Measurements from ENCODE around the gene ZFYVE28.
A peak's percentile ranks its signal among the peaks of the same experiment; 100 is the strongest.

The ZFYVE28 gene

DNA sequence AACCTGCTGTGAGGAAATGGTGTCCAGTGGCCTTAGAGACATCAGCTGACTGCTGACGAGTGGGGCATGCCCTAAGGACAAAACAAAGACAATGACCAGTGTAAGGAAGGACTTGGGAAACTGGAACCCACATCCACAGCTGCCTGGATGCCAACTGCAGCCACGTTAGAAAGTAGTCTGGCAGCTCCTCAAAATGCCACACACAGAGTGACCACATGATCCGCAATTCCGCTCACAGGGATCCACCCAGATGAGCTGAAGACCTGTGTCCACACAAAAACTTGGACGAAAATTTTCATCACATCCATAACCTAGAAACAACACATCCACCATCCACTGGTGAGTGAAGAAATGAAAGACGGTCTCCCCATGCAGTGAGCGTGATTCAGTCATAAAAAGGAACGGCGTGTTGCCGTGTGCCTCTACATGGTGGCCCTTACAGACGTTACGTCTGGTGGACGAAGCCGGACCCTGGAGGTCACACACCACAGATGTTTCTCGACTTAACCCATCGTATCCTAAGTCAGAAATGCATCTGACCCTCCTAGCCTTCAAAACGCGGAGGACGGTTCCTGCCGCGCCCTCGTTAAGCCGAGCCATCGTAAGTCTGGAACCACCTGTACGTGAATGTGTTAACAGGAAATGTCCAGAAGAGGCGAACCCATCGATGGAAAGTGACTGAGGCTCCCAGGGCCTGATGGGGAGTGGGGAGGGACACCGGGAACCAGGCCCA, 115.9 kb downstream of the ZFYVE28 start:
- no peak for DNase-seq (ENCODE audit: low spot score)

DNA sequence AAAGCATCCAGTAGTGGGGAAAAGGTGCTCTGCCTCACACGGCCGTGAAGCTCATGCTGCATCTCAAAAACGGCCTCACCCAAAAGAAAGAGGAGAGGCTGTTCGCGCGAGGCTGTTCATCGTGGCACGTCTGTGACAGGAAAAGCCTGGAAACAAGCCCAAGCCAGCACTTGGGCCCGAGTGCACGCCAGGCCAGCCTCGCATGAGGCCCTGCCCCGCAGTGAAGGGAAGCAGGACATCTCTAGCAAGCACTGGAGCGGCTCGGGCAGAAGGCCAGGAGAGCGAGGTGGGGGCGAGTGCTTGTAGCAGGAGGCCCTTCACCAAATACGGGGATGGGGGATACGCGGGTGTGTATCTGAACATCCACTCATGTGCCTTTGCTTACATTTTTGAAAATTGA, 116.6 kb downstream of the ZFYVE28 start:
- peak; percentile 2 for DNase-seq (ENCODE audit: low spot score)

DNA sequence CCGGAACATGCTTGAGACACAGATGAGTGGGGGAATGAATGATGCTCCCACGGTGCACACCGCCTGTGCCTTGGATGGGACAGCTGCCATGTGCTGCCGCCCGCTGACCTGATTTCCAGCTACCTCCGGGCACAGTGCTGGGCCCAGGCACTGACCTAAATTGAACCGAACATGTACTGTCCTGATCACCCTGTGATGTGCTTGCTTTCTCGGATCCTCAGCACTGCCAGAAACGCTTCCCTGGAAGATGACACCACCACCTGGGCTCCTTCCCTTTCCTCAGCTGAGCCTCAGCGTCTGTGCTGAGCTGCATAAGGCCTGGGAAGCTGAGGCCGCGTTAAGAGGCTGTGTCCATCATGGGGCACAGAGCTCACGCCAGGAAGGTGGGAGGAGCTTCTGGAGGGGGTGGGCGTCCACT, 117.2 kb downstream of the ZFYVE28 start:
- peak; percentile 13 for DNase-seq (ENCODE audit: low spot score)

DNA sequence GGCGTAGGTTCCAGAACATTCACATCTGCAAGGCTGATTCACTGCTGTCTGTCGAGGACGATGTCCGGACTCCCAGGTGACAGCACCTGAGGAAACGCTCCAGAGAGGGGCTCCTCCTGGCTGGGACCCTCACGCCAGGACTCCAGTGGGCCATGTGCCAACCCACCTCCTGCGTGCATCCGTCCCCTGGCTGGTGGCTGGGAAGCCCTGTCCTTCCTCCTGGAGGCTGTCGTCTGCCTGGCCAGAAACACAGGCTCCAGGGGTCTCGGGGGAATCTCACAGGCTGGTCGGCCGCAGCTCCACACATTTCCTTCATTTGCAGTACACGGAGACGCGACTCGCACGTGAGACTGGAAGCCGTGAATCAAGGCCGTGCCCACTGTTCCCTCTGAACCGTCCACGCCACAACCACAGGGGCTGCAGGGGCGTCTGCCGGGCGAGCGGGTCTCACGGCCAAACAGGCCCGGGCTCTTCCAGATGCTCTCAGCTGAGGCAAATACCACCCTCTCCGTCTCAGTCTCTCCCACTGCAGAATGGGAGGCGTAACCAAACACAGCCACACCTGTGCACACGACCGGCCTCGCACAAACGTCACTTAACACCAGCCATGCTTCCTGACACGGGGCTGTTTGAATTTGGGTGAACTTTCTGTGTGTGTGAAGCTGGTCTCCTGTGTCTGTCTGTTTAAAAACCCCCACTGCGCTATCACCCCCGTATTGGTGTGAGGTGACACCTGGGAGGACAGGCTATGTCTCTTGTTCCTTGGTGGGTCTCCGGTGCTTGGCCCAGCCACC, 117.8 kb downstream of the ZFYVE28 start:
- DNase-seq (ENCODE audit: low spot score): peak; percentile 6

DNA sequence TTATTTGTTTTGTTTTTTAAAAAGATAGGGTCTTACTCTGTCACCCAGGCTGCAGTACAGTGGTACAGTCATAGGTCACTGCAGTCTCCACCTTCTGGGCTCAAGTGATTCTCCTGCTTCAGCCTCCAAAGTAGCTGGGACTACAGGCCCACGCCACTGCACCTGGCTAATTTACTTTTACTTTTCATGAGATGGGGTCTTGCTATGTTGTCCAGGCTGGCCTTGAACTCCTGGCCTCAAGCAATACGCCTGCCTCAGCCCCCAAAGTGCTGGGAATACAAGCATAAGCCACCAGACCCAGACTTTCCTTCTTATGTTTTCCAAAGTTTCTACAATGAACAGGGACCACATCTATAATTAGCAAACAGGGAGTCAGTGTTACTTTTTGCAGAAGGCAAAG, 118.7 kb downstream of the ZFYVE28 start:
- DNase-seq (ENCODE audit: low spot score): no peak

DNA sequence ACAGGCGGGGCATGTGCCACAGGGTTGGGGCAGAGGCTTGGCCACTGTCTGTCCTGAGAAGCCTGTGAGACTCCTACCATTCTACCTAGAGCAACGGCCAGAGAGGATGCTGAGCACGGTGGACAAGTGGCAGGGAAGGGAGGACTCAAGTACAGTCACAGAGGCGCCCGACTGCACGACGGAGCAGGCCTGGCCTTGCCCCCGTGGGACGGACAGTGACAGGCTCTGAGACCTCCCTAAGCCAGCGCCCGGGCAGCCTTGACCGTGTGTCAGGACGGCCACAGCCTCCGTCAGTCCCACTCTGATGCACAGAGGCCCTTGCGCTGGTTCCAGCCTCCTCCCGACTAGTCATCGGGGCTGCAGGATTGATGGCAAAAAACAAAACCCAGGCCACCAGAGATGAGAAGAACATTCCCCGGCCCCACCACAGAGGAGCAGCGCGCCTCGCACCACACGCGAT, 119.9 kb downstream of the ZFYVE28 start:
- DNase-seq (ENCODE audit: low spot score): peak; percentile 10

DNA sequence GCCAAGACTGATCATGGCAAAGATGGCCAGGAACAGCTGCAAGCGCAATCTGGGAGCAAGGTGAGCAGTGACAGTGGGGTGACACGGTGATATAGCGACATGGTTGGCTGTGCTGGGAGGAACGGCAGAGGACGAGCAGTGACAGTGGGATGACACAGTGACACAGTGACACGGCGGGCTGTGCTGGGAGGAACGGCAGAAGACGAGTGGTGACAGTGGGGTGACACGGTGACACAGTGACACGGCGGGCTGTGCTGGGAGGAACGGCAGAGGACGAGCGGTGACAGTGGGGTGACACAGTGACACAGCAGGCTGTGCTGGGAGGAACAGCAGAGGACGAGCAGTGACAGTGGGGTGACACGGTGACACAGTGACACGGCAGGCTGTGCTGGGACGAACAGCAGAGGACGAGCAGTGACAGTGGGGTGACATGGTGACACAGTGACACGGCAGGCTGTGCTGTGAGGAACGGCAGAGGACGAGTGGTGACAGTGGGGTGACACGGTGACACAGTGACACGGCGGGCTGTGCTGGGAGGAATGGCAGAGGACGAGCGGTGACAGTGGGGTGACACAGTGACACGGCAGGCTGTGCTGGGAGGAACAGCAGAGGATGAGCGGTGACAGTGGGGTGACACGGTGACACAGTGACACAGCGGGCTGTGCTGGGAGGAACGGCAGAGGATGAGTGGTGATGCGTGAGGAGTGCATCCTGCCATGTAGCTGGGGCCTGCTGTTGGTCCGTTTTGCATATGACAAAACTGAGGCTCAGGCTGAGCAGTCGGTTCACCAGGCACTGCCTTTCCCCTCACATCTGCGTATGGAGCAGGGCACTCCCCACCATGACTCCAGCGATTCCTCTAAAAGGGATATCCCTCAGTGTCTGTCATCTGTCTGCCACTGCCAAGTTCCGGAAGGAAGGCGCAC, 120.6 kb downstream of the ZFYVE28 start:
- DNase-seq (ENCODE audit: low spot score): peak; percentile 4

DNA sequence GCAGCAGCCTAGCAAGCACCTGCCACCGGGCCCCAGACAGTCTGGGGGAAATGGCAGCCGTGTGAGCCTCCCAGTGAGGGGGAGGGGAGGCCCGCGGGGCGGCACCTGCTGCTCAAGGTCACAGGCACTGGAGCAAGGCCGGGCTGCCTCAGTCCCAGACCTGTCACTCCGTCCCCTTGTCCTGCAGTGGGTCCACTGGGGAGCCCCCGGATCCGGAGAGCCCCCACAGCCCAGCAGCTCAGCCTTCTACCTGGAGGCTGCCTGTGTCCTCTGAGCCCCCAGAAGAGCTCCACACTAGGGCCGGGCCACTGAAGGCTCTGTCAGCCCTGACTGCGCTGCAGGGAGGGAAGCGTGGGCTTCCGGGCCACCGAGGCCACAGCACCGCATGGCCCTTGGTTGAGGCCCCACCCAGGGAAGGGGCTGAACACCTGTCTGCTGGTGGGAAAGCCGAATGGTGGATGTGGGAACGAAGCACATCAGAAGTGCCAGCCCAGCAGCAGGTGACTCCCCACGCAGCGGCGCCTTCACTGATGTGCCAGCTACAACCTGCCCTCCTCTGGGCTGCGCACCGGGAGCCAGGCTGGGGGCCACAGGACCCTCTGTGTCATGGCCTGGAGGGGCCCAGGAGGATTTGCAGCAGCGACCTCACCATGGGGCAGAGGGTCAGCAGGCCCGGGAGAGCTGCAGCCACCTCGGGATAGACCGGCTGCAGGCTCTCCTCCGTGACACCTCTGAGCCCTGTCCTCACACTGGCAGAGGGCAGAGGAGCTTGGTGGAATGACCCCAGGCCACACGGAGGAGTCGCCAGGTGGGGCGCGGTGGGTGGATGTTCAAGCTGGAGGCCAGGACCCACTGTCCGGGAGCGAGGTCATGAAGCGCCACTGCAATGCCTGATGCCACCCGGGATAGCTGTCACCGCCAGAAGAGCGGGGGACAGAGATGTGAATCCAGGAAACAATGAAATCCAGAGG, 121.5 kb downstream of the ZFYVE28 start:
- peak; percentile 5 for DNase-seq (ENCODE audit: low spot score)

DNA sequence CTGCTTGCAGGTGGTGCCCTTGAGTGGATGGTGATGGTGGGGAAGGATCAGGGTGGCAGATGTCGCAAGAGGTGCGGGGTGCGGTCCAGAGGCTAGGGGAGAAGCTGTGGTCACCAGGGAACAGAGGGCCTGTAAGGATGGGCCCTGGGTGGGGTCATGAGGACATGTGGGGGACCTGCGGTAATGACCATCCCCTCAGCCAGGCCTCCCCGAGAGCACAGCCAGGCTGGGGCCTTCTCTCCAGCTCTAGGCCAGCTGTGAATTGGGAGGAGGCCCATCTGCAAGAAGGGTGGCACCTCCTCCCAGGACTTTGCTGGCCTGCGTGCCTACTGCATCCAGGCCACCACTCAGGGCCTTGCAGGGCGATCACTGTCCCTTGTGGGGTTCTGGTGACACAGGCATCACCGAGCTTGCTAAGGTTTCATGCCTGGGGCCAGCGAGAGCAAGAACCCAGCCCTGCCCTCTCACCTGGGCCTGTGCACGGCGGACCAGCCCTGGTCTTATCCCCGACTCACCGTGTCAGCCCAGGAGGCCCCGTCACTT, 122.5 kb downstream of the ZFYVE28 start:
- DNase-seq (ENCODE audit: low spot score): peak; percentile 8

DNA sequence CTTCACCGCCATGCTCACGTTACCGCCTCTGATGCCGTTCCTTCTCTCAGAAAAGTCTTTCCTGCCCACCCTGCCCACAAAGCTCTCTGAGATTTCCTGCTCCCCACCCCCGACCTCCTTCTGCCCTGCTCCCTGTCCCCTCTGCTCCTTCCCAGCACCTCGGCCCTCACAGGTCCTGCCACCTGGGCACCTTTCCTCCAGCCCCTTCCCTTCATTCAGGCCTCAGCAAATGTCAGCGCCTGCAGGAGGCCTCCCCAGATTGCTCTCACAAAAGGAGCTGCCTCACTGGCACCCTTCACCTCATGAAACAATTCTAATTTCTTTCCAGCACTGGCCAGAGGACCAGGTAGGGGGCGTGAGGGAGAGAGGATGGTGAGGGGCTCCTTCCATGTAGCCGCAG, 122.9 kb downstream of the ZFYVE28 start:
- DNase-seq (ENCODE audit: low spot score): peak; percentile 31

DNA sequence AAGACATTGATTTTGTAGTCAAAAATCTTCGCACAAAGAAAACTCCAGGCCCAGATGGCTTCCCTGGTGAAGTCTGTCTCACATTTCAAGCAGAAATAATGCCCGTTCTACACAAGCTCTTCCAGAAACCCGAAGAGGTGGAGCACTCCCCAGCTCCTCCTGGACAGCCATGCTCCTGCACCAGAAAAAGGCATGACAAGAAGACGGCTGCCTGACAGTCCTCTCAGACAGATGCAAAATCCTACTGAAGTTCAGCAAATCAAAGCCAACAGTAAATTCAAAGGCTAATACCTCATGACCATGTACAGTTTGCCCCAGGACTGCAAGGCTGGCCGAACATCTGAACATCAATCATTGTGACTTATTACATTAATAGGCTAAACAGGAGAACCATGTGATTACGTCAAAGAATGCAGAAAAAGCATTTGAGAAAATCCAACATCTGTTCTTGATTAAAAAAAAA, 125.8 kb downstream of the ZFYVE28 start:
- DNase-seq (ENCODE audit: low spot score): no peak

DNA sequence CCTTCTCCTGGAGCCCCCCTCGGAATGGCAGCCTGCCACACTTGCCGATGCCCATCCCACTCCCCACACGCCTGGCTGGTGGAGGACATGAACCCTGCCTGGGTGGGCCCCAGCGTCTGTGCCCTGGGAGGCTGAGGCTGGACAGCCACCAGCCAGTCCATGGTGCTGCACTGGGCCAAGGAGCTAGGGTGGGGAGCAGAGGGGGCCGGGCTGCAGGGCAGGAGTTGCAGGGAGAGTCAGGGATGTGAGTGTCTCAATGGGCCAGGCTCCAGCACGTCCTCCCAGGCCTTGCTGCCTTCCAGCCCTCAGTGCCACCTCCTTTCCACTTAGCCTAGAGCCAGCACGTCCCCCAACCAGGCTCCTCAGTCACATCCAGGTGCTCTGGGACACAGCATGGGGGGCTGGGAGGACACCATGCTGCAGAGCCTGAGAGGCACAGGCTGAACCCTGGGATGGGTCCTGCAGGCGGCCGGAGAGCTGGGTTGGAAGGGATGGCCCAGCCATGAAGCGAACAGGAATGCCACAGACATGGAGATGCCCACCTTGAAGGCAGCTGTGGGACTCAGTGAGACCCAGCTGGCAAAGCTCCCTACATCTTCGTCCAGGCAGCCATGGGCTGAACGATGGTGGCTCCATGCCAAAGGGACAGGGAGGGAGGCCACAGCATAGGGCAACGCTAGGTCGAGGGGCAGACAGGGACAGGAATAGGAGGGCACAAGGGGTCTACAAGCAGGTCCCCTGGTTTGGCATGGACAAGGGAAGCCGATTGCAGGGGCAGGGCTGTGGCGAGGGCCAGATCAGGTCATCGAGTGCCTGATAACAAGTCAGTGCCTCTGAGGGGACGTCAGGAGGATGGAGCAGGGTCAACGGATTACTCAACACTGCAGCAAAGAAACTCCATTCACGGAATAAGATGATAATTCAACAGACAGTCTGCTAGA, 126.5 kb downstream of the ZFYVE28 start:
- peak; percentile 10 for DNase-seq (ENCODE audit: low spot score)

DNA sequence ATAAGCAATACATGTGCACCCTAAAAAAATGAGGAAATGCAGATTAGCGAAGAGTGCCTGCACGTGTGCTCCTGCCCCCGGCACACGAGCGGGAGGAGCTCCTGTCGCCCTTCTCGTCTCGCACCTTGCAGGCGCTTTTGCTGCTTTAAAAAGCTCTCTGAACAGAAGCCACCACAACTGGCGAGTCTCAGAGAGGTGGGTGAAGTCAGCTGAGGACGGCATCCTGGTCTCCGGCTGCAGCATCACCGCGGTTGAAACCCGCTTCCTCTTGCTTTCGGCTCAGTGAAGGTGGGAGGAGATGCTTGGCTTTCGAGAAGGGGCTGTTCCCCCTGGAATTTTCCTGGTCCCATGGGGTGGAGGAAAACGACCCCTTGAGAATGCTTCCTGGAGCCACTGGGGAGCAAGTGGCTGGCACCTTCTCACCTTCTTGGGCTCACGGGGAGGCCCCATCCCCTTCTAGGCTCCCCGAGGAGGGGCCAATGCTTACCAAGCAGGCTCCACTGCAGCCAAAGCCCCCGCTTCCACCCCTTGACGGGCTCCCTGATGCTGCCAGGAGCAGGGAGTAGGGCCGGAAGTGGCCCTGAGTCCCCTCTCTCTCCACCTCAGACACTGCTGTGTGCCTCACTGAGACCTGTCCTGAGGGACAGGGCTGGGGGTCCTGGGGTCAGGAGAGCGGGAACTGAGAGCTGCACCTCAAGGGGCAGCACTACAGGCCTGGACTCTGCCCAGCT, 127.3 kb downstream of the ZFYVE28 start:
- DNase-seq (ENCODE audit: low spot score): peak; percentile 14

DNA sequence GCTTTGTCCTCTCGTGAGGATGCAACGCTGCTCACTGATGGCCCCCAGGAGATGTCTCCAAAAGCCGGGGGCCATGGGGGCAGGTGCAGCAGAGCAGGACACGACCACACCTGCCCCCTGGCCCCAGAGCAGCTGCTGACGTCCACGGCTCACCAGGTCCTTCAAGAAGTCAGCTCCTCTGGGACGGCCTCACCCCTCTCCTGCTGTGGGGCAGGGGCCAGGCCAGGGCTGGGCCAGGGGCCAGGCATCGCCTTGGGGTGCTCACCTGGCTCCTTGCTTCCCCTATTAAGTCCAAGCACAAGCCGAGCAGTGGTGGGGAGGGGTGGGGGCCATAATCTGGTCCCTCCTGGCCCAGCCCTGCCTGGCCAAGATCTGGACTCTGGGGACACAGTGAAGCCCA, 128.0 kb downstream of the ZFYVE28 start:
- no peak for DNase-seq (ENCODE audit: low spot score)

DNA sequence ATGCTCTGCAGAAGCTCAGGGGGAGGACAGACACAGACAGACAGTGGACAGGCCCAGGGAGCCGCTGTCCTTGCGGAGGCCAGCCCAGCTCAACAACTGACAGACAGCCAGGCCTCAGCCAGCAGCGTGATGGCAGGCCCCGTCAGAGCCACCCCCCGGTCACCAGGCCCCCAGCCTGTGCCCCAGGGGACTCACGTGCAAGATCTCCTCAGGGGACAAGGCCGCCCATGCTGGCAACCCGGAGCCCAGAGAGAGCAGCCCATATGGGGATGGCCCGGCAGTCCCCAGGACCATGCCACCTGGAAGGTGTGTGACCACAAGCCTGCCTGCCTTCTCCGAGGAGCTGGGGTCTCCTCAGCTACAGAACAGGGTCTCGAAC, 128.5 kb downstream of the ZFYVE28 start:
- no peak for DNase-seq (ENCODE audit: low spot score)

DNA sequence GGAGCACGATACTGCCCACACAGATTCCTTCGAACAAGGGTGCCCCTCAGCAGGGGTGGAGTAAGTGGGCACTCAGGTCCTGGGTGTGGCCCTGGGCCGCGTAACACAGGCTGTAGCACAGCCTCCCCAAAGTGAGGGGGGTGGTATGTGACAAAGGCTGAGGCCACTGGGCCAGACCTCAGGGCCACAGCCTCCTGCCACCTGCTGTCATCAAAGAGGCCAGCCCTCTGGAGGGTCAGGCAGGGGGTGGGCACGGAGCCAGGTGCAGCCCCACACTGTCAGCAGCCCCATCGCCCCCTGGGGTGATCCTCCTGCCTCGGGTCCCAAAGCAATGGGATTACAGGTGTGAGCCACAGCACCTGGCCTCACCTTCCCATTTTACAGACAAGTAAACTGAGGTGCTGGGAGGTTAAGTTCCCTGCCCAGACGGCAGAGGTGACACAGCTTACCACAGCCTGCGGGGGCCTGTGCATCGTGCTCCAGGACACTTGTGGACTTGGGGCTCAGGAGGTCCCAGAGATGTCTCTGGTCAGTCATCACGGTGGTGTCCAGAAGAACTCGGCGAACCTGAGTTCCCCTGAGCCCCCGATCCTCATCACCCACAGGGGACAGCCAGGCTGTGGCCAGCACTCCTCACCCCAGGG, 129.0 kb downstream of the ZFYVE28 start:
- no peak for DNase-seq (ENCODE audit: low spot score)

DNA sequence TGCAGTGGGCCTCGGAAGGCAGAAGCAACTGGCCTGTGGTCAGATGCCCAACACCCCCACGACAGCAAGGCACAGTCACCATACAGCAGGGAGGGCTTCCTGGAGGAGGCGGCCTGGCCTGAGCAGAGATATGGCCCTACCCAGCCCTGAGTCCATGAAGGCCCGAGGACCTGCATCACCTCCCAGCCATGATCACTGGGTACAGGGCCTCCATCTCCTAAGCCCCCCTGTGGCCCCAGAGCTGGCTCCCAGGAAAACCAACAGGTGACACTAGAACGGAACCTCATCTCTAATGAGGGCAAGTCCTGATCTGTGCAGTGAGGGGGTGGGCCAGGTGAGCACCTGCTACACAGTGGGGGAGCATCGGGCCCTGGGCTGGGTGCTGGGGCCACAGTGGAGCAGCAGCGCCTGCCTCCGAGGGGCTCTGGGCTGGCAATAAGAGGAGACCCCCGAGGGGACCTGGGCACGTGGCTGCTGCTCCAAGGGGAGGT, 130.3 kb downstream of the ZFYVE28 start:
- DNase-seq (ENCODE audit: low spot score): no peak

DNA sequence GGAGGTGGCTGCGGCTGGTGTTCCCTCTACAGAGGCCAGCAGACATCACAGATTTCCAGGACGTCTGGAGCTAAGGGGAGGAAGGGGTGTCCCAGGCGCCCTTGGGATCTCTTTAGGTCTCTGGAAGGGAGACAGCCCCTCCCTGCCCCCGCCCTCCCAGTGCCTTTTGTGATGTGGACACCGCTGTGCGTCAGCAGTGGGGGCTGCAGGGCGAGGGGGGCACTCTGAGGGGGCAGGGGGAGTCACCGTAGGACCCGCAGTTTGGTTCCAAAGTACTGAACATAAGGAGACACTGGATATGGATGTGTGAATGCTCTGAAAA, 130.9 kb downstream of the ZFYVE28 start:
- no peak for DNase-seq (ENCODE audit: low spot score)
